MM.1S (cell line): ENCODE data around the gene MEX3D.

ENCODE experiments used
- CTCF ChIP-seq: fragments of 300-600 bp; sonication (generic); IDR thresholded peaks from 2 replicates; pipeline ENCODE4 v1.5.1; 2016; ENCODE audit warnings: antibody characterized with exemption, low read length, mixed read lengths
- EZH2phosphoT487 ChIP-seq: fragments of 300-600 bp; sonication (generic); IDR thresholded peaks from 2 replicates; pipeline ENCODE4 v1.6.1; 2018; ENCODE audit warnings: antibody characterized with exemption, low read length

DNA sequence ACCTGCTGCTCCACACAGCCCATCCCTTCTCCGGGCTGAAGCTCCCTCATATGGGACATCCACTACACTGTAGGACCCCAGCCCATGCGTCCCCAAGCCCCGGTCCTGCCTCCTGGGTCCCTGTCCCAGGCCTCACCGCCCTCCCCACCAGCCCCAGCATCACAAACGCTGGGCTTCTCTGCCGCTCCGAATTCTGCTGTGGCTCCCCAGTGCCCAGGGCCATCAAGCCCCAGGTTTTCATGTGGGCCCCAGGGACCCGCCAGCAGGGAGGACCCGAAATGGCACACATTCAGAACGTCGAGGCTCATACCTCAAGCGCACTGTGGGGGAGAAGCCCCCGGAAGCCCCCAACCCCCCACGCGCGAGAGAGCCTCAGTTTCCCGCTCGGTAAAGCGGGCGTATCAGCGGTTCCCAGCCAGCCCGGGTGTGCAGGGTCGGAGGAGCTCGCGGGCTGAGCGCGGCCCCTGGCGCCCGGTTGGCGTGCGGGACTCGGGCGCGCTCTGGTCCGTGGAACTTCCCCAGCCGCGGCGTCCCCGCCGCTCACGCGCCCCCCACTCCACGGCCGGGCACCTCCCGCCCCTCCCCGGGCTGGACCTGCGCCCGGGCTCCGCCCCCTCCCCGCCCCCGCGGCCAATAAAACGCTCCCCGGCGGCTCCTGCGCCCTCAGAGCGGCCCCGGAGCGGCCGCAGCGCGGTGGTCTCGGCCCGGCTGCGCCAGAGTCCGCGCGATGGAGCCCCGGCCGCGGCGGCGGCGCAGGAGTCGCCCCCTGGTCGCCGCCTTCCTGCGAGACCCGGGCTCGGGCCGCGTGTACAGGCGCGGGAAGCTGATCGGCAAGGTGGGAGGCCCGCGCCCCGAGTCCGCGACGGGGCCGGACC lies 44.5 kb downstream of the MEX3D start, which contains the start of gene PLK5:
- TF ChIP-seq CTCF (no peak), EZH2phosphoT487 (no peak)
